HEK293T (cell line): ENCODE measurements around the gene DET1.

Experiments
- NFRKB ChIP-seq: fragments of 450-650 bp; IDR thresholded peaks from 2 replicates; pipeline ENCODE4 v1.6.1; 2016; ENCODE audit warnings: mild to moderate bottlenecking, moderate library complexity
- SP1 ChIP-seq: fragments of 450-650 bp; IDR thresholded peaks from 2 replicates; pipeline ENCODE4 v1.6.1; 2017

DNA sequence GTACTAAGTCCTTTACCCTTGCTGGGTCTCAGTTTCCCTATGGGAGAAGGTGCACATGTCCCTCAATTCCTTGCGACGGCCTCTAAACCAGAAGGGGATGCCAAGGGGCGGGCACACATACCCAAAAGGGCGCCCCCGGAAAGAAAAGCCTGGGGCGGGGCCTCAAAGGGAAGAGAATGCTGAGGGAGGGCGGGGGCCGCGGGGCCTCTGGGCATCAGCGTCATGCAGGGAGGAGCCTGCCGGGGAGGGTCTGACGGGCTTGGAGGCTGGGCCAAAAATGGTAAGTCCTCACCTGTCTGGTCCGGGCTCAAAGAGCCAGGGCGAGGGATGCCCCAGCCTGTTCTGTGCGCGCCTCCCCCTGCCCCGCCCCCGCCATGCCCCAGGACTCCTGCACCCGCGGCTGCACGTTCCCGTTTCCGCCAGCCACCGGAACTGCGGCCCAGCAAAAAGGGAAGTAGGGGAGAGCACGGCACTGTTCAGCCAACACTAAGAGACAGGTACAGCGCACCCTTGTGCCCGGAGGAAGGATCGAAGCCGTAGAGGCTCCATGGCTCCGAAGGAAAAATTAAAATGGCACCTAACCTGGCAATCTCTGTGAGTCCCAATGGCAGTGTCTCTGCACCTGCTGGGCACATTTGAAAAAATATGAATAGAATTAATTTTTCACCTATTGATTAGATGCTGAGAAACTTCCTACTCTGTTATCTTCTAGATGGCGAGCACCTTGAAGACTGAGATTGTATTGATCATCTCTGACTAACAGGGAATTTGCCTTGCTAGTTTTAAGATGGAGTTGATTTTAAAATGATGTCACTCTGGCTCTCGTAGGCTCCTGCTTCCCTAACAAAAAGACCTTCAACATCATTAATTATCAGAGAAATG lies at the start of gene DET1:
- TF ChIP-seq NFRKB (peak; percentile 72), SP1 (no peak)
